GM12878 (cell line): ENCODE measurements around the gene RBBP6. TPM values are rescaled to one million over a fixed set of nuclear protein-coding genes. Genes with fewer than 3 reads are reported as not detected.

Source experiments
- polyA plus RNA-seq, 11 experiments: library from polyadenylated mRNA; depleted of rRNA in 4 of 11; unstranded in 6 of 11; stranded (reverse) in 5 of 11; fragments of >200 nt; fragmentation: Nextera tagmentation in 4 of 11; fragmentation: Illumina TruSeq in 1 of 11; extraction: Ambion mirVana in 4 of 11; extraction: Trizol in 1 of 11; gene quantifications; 1 replicate in 1 of 11; 2 replicates in 10 of 11; pipeline versions ENCODE4 v1.2.1 to v1.2.3, GENCODE V29; 2011 to 2016; ENCODE audit warnings: inconsistent platforms in 2 of 11, missing spikeins in 2 of 11, low read depth in 1 of 11
- total RNA-seq, 4 experiments: library from RNA; depleted of rRNA in 3 of 4; stranded (reverse); fragments of >200 nt in 3 of 4; fragmentation: Illumina TruSeq in 1 of 4; extraction: Trizol in 1 of 4; gene quantifications; 2 replicates each; pipeline versions ENCODE4 v1.2.1 to v1.2.3, GENCODE V29; 2013 to 2021

The RBBP6 gene
- total and polyA plus RNA-seq, 10 of the 15 experiments (the other 5 are each of a cell fraction or from before 2014, with no cell fraction given), result 16.9 to 80.2 (median 36.5) TPM

Other genes starting within 250 kb of the RBBP6 start
- 28.2 and 33.5 TPM in 2 replicates for gene TNRC6A, start 190.1 kb downstream of the RBBP6 start, total RNA-seq (2014; rRNA removed)
- 31.9 and 32.2 TPM in 2 replicates for gene TNRC6A, start 190.1 kb downstream of the RBBP6 start, total RNA-seq (2014; rRNA removed; fragmentation: Illumina TruSeq; extraction: Trizol)
- gene TNRC6A, start 190.1 kb downstream of the RBBP6 start, total RNA-seq (2021), result 35.3 and 41.3 TPM in 2 replicates
- 35.7 and 37.1 TPM in 2 replicates for gene TNRC6A, start 190.1 kb downstream of the RBBP6 start, polyA plus RNA-seq (2011; rRNA removed)
- 36.9 and 56.5 TPM in 2 replicates for gene TNRC6A, start 190.1 kb downstream of the RBBP6 start, polyA plus RNA-seq (2014; fragmentation: Illumina TruSeq; extraction: Trizol)
- gene TNRC6A, start 190.1 kb downstream of the RBBP6 start, polyA plus RNA-seq (2014; fragmentation: Nextera tagmentation; extraction: Ambion mirVana), result 1 to 10 TPM; 4.6 to 4.9 TPM
- 31.2 and 34.7 TPM in 2 replicates for gene TNRC6A, start 190.1 kb downstream of the RBBP6 start, polyA plus RNA-seq (2014; rRNA removed)
- 10 to 100 TPM; 25.9 TPM for gene TNRC6A, start 190.1 kb downstream of the RBBP6 start, polyA plus RNA-seq (2016; fragmentation: Nextera tagmentation; extraction: Ambion mirVana)